GM21576 (cell line): Measurements from ENCODE around the gene NBAS.
"Not testable (repeated sequence)": the region's sequence is repeated elsewhere in the genome, so short reads cannot be mapped to it uniquely, and the experiment has no call there.

Experiments
- ATAC-seq: cut with Tn5 transposase; IDR thresholded peaks from one replicate; pipeline ENCODE4 v1.9.1; 2021; ENCODE audit warnings: mild to moderate bottlenecking, moderate library complexity; ENCODE audit not compliant: unreplicated experiment

Gene NBAS

DNA sequence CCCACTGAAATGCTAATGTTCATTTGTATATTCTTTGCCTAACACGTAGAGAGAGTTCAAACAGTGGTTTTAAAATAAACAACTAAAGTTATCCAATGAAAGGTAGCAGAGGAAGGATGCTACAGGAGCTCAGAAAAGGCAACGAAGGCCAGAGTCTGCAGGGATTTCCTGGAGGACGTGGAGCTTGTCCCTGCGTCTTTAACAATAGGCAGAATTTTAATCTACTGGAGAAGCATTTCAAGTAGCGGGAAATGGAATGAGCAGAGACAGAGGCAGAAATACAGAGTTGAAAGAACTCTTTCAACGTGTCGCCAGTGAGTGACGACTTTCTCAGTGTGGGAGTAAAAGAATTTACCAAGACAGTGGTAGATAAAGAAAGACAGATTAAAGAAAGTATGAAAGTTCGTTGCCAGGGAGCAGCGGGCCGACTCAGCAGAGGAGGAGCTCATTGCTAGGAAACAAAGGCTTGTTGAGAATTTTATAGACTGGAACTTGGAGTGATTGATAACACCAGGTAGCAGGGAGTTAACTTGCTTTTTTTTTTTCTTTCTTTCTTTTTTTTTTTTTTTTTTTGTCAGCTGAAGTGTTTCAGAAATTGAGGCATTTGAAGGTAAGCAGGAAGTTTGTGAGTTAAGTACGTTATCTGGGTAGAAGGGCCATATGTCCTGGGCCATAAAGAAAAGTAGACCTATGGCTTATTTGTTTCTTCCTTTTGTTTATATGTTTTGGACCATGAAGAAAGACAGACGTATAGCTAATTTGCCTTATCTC, 625 bp upstream of the NBAS start:
- ATAC-seq: peak; percentile 24

DNA sequence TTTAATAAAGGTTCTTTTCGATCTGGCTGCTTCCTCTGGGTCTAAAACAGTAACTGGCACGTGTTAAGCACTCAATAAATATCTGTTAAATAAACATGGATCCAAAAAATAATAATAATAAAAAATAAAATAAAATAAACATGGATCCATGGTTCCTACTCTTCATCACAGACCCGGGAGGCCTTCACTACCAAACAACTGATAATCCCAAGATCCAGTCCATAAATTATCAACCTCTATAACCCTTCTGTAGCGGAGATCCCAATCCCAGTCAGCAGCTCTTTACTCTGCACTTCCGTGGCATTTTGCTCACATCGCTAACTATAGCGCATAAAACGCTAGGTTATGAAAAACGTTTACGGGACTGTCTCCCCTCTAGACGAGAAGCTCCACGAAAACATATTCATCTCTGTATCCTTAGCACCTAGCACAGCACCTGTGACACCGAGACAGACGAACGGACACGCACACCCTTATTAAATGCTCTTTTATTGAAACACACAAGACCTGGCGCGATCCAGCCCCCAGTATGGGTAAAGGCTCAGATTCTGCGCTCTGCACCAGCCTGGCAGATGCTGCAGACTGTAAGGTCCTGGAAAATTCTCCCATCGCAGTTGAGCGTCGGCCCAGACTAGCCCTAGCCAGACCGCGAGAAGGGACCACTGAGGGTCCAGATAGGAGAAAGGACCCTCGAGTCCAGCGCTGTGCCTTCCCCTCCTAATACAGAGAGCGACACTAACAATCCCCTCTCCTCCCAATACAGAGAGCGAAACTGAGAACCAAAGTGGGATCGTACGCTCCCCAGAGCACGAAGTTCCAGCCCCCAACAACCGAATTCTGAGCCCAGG, 770 bp downstream of the NBAS start:
- ATAC-seq: peak; percentile 46

- ATAC-seq: no peak
Observed at GRCh38 chr2:15559379-15560139, 1.6 kb downstream of the NBAS start.

DNA sequence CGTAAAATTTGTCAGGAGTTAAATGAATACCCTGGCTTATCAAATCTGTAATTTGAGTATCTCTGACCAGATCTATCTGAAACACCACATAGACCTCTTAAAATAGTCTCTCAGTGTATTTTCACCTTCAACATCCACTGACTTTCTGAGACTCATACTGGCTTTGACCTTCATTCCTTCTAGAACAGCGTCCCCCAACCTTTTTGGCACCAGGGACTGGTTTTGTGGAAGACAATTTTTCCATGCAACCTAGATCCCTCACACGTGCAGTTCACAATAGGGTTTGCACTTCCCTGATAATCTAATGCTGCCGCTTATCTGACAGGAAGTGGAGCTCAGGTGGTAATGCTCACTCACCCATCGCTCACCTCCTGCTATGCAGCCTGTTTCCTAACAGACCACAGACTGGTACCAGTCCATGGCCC, 3.2 kb downstream of the NBAS start:
- no peak for ATAC-seq

GRCh38 chr2:15556311-15556930, 4.7 kb downstream of the NBAS start:
- no peak for ATAC-seq

DNA sequence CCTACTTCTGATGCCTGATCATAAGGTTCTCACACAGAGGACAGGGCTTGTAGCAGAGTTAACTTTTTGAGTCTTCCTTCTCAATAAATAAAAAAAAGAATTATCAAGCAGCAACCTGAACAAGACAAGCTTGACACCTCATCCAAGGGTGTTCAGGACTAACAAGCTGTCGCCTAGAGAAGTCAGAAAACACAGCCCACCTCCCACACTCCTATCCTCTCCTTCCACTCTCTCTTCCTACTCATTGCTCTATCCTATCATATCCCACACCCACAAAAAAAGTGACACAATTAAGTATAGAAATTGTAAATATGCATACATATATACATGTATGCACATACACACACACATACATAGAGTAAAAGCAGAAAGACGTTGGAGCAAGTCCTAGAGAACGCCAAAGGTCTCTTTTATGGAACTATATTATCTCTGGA, 5.4 kb downstream of the NBAS start:
- no peak for ATAC-seq

DNA sequence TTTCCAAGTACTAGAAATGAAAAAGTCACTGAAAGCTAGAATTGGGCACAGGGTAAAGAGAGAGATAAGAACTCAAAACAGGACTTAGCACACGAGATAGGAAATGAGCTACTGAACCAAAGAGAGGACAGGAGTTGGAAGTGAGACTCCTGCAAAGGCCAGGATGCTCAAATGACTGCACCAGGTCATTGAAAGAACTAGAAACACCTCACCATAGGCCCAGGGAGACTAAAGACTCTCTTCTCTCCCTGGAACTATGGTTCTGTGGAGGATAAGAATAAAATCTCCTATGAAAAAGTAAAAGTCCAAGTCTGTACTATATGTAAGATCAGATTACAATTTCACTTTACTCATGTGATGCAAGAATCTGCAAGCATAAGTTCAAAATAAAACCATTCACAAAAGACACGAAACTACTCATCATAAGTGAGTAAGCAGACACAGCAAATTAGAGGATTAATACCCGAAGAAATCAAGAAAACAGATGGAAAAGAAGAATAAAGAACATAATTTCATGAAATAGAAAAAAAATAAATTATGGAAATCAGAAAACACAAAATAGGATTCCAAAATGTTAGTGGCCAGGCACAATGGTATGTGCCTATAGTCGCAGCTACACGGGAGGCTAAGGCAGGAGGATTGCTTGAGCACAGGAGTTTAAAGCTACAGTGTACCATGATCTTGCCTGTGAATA, 6.5 kb downstream of the NBAS start:
- no peak for ATAC-seq

- ATAC-seq: no peak
Observed at GRCh38 chr2:15553951-15554350, 7.2 kb downstream of the NBAS start.

- no peak for ATAC-seq
Observed at GRCh38 chr2:15553519-15553918, 7.6 kb downstream of the NBAS start.

DNA sequence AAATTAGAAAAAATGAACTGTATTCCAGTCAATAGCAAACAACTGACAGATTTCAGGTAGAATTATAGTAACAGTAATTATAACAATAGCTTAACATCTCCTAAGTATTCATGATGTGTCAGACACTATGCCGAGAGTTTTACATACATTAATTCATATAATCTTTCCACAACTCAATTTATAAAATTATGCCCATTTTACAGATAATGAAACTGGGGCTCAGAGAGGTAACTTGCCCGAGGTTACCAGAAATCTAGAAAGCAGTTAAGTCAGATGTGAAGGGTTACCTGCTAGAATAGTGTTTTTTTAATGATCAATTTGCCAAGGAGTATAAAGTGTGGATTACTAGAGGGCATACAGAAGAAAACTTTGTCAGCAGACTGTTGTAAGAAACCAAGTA, 12.2 kb downstream of the NBAS start:
- ATAC-seq: no peak

DNA sequence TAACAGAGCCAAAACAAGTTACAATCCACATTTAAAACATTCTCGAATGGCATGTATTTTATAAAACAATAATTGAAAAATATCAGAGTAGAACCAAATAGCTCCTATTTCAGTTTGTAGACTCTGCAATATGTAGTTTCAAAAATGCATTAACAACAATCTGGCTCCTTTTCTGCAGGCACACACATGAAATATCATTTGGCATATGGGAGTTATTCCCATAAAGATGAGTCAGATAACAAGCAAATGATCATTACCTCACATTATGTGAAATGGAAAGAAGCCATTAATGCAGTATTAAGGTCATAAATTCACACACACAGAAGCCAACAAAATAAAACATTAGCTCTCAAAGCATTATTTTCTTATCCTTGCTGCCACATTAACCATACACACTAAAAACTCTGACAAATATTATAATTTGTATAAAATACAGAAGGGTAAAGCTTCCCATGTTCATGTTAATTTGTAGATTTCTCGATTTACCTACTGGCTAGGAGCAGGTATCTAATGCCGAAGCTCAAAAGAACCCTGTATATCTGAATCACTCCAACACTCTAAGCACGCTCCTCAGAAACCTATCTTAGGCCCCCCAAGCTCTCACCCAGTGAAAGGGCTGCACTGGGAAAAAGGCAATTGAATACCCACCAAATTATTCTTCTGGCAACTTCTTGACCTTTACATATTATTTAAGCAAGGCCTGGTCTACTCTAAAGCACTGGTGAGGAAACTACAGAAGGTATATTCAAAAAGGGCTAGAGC, 13.8 kb downstream of the NBAS start:
- no peak for ATAC-seq

DNA sequence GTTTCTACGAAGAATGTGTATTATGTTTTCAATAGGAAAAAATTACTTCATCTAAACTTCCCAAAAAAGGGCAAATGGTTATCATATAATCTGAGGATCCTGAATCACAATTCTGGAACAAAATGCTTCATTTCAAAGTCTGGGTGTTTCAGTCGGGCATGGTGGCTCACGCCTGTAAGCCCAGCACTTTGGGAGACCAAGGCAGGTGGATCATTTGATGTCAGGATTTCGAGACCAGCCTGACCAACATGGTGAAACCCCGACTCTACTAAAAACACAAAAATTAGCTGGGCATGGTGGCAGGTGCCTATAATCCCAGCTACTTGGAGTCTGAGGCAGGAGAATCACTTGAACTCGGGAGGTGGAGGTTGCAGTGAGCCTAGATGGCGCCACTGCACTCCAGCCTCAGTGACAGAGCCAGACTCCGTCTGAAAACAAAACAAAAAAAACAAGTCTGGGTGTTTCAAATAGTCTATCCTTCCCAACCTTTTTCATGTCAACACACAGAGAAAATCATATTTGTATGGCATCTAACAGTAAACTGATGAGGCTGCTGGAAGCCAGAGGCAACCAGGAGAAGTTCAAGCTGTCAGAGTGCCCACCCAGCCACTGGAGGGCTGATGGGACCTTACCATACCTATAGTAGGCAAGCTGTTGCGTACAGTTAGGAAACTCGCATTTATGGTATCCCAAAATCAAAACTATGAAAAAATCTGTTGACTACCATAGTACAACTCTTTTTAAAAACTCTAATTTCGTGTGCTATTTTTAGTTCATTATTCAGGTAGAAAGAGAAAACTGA, 14.6 kb downstream of the NBAS start:
- ATAC-seq: no peak

GRCh38 chr2:15544227-15544626, 16.9 kb downstream of the NBAS start:
- no peak for ATAC-seq

GRCh38 chr2:15543541-15543940, 17.6 kb downstream of the NBAS start:
- no peak for ATAC-seq

GRCh38 chr2:15543053-15543452, 18.1 kb downstream of the NBAS start:
- no peak for ATAC-seq

DNA sequence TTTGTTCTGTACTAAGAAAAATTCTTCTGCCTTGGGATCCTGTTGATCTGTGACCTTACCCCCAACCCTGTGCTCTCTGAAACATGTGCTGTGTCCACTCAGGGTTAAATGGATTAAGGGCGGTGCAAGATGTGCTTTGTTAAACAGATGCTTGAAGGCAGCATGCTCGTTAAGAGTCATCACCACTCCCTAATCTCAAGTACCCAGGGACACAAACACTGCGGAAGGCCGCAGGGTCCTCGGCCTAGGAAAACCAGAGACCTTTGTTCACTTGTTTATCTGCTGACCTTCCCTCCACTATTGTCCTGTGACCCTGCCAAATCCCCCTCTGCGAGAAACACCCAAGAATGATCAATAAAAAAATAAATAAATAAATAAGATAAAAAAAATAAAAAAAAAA, 18.9 kb downstream of the NBAS start:
- not testable (repeated sequence) for ATAC-seq

DNA sequence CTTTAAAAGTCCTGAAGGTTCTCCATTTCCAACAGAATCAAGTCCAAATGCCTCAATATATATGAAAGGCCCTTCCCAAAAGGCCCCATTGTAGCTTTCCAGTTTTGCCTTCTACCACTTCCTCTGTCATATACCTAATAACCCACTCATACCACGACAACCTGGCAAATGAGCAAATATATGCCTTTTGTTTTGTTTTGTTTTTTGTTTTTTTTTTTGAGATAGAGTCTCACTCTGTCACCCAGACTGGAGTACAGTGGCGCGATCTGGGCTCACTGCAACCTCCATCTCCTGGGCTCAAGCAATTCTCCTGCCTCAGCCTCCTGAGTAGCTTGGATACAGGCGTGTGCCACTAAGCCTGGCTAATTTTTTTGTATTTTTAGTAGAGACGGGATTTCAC, 20.6 kb downstream of the NBAS start:
- peak; percentile 14 for ATAC-seq

- ATAC-seq: peak; percentile 89
Observed at GRCh38 chr2:15539999-15540398, 21.1 kb downstream of the NBAS start.

DNA sequence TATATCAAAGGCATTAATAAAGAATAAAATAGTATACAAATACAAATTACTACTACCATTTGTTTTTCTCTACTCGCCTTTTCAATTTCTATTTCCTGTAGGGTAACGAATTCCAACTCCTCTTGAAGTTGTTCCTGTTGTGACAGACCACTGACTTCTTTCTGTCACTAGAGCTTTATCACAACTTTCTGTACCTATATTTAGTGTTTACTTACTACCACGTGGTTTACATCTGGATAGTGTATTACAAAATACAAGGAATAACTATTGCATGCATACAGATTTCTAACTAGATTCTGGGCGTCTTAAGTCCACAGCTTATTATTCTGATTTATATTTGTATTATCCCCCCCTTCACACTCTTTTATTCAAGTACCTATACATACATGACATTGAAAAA, 22.3 kb downstream of the NBAS start:
- no peak for ATAC-seq
